DND-41 (cell line): ENCODE results near the gene SLC10A6.
"Not testable (repeated sequence)": the region's sequence is repeated elsewhere in the genome, so short reads cannot be mapped to it uniquely, and the experiment has no call there.

Experiments used
- ATAC-seq: fragments of 200-7000 bp; cut with Tn5 transposase; 3 replicates; pipeline ENCODE4 v1.9.1; 2021; ENCODE audit warnings: low read depth; ENCODE audit not compliant: insufficient read depth
- DNase-seq: peaks from one replicate; pipeline ENCODE4 v3.0.0-alpha.2; 2020
- H2AFZ ChIP-seq: 2 replicates; pipeline ENCODE4 v1.6.0; 2012; ENCODE audit warnings: low read depth, low read length
- H3K27ac ChIP-seq: 2 replicates; pipeline ENCODE4 v1.5.1; 2012; ENCODE audit warnings: low read length, inconsistent platforms
- H3K27me3 ChIP-seq: fragments of 200-600 bp; sonication (generic); 2 replicates; pipeline ENCODE4 v1.6.0; 2012; ENCODE audit warnings: low read length, mild to moderate bottlenecking, inconsistent platforms; ENCODE audit not compliant: insufficient read depth, poor library complexity
- H3K36me3 ChIP-seq: 2 replicates; pipeline ENCODE4 v1.5.1; 2012; ENCODE audit warnings: low read length, inconsistent platforms; ENCODE audit not compliant: insufficient read depth
- H3K4me1 ChIP-seq: 2 replicates; pipeline ENCODE4 v1.5.1; 2012; ENCODE audit warnings: mild to moderate bottlenecking, low read length; ENCODE audit not compliant: insufficient read depth
- H3K4me2 ChIP-seq: 2 replicates; pipeline ENCODE4 v1.6.0; 2012; ENCODE audit warnings: mild to moderate bottlenecking, moderate library complexity, low read length, inconsistent platforms; ENCODE audit not compliant: insufficient read depth
- H3K4me3 ChIP-seq, 2 experiments: fragments of 200-600 bp in 1 of 2; shearing (Covaris generic) in 1 of 2; 2 replicates each; pipeline ENCODE4 v1.5.1; 2012 to 2016; ENCODE audit warnings: inconsistent platforms in 2 of 2, low read length in 2 of 2, mild to moderate bottlenecking in 2 of 2, low read depth in 1 of 2, moderate library complexity in 1 of 2
- H3K79me2 ChIP-seq: 2 replicates; pipeline ENCODE4 v1.6.0; 2012; ENCODE audit warnings: low read length, inconsistent platforms; ENCODE audit not compliant: insufficient read depth
- H3K9ac ChIP-seq: 2 replicates; pipeline ENCODE4 v1.6.0; 2012; ENCODE audit warnings: low read depth, mild to moderate bottlenecking, inconsistent platforms, low read length, moderate library complexity
- H3K9me3 ChIP-seq: 2 replicates; pipeline ENCODE4 v1.5.1; 2012; ENCODE audit warnings: low read length, moderate library complexity, mild to moderate bottlenecking, inconsistent platforms; ENCODE audit not compliant: insufficient read depth, severe bottlenecking
- H4K20me1 ChIP-seq: 2 replicates; pipeline ENCODE4 v1.6.0; 2012; ENCODE audit warnings: low read length; ENCODE audit not compliant: insufficient read depth
- CTCF ChIP-seq: IDR thresholded peaks from 2 replicates; pipeline ENCODE4 v1.5.1; 2012; ENCODE audit warnings: borderline replicate concordance, low read length, moderate library complexity, mild to moderate bottlenecking; ENCODE audit not compliant: poor library complexity, severe bottlenecking; ENCODE audit errors: extremely low read depth
- EZH2 ChIP-seq: IDR thresholded peaks from 3 replicates; pipeline ENCODE4 v1.6.1; 2012; ENCODE audit warnings: borderline replicate concordance, low read depth, mild to moderate bottlenecking, moderate library complexity, low read length, inconsistent platforms; ENCODE audit not compliant: severe bottlenecking

SLC10A6 gene

GRCh38 chr4:86879641-86880040 lies 30.5 kb upstream of the SLC10A6 start:
- no peak for ATAC-seq
- H3K4me2 ChIP-seq = no peak overlapping the region
- no peaks in the 10 kb centered on the region for H4K20me1 ChIP-seq
- no peaks in the 10 kb centered on the region for H3K27me3 ChIP-seq
- H3K36me3 ChIP-seq = no peaks in the 10 kb centered on the region
- no peak overlapping the region for H3K27ac ChIP-seq
- TF ChIP-seq CTCF (no peak), EZH2 (no peak)
- H3K79me2 ChIP-seq = no peaks in the 10 kb centered on the region
- H3K9me3 ChIP-seq = no peaks in the 10 kb centered on the region
- no peak overlapping the region for H3K9ac ChIP-seq
- H3K4me3 ChIP-seq = no peak overlapping the region
- no peak for DNase-seq
- H3K4me1 ChIP-seq = no peaks in the 10 kb centered on the region
- no peak overlapping the region for H2AFZ ChIP-seq

- ATAC-seq (no peak), DNase-seq (no peak)
- H3K9me3 ChIP-seq = no peaks in the 10 kb centered on the region
- no peaks in the 10 kb centered on the region for H3K4me1 ChIP-seq
- no peaks in the 10 kb centered on the region for H3K79me2 ChIP-seq
- H3K9ac ChIP-seq = no peak overlapping the region
- no peak overlapping the region for H3K4me3 ChIP-seq
- no peak overlapping the region for H3K27ac ChIP-seq
- no peaks in the 10 kb centered on the region for H3K27me3 ChIP-seq
- no peaks in the 10 kb centered on the region for H4K20me1 ChIP-seq
- H2AFZ ChIP-seq = no peak overlapping the region
- TF ChIP-seq CTCF = no peak
- no peak for TF ChIP-seq EZH2
- no peak overlapping the region for H3K4me2 ChIP-seq
- H3K36me3 ChIP-seq = no peaks in the 10 kb centered on the region
Measured at GRCh38 chr4:86878640-86879039, 29.5 kb upstream of the SLC10A6 start.

GRCh38 chr4:86876894-86877685 lies 27.9 kb upstream of the SLC10A6 start:
- Histone ChIP-seq H3K36me3 (no peaks in the 10 kb centered on the region), H4K20me1 (no peaks in the 10 kb centered on the region), H2AFZ (no peak overlapping the region), H3K4me1 (no peaks in the 10 kb centered on the region), H3K4me3 (no peak overlapping the region), H3K9ac (no peak overlapping the region), H3K27ac (no peak overlapping the region), H3K4me2 (no peak overlapping the region), H3K79me2 (no peaks in the 10 kb centered on the region), H3K27me3 (no peaks in the 10 kb centered on the region), H3K9me3 (no peaks in the 10 kb centered on the region)
- ATAC-seq (no peak), DNase-seq (no peak)
- TF ChIP-seq CTCF (no peak), EZH2 (no peak)

- not testable (repeated sequence) for H3K9me3 ChIP-seq, H2AFZ ChIP-seq, H3K36me3 ChIP-seq, H4K20me1 ChIP-seq, DNase-seq, H3K79me2 ChIP-seq, H3K4me1 ChIP-seq, ATAC-seq, H3K27me3 ChIP-seq, H3K4me2 ChIP-seq, H3K27ac ChIP-seq, H3K4me3 ChIP-seq, H3K9ac ChIP-seq
Measured at GRCh38 chr4:86875436-86875835, 26.3 kb upstream of the SLC10A6 start.
